ENCODE results near the gene REL.

- no peak for TF ChIP-seq CTCF (IDR thresholded peaks at IDR 0.05; ENCODE audit: insufficient read depth, low read length, poor library complexity, severe bottlenecking)
- TF ChIP-seq EZH2phosphoT487 (conservative IDR thresholded peaks at IDR 0.05; ENCODE audit: low read length): no peak
Measured at GRCh38 chr2:60961457-60961856, 80.1 kb downstream of the REL start.
